Measurements from ENCODE around the gene GLI1. TPM values are rescaled to one million over a fixed set of nuclear protein-coding genes. Genes with fewer than 3 reads are reported as not detected.

Gene GLI1
- total RNA-seq, 1 experiment from 2014 or later: 6.4 TPM

DNA sequence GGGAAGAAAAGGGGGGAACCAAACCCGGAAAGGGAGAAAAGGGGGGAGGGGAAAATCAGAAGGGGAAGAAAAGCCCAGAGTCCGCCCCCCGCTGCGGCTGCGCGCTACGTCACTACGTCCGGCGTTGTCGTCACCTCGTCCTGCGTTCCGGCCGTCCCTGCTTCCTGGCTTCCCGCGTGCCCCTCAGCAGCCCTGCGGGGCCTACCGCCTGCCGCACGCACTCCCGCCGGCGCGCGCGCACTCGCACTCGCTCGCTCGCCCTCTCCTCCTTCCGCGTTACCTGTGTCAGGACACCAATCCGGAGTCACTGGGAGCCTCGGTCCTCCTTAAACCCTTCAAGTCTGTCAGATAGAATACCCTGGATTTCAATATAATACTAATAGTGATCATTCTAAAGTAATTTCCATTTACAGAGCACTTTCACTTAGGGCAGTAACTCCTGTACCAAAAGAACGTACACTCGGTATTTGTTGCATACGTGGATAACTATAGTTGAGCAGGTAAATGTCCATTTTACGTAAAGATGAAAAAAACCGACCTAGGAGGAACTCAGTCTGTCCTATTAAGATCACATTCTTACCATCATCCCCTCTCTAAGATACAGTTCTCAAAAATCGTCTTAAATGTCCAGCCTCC, 28.5 kb upstream of the GLI1 start, which contains the start of gene R3HDM2 (continued):
- TF ChIP-seq, protein P1, sequence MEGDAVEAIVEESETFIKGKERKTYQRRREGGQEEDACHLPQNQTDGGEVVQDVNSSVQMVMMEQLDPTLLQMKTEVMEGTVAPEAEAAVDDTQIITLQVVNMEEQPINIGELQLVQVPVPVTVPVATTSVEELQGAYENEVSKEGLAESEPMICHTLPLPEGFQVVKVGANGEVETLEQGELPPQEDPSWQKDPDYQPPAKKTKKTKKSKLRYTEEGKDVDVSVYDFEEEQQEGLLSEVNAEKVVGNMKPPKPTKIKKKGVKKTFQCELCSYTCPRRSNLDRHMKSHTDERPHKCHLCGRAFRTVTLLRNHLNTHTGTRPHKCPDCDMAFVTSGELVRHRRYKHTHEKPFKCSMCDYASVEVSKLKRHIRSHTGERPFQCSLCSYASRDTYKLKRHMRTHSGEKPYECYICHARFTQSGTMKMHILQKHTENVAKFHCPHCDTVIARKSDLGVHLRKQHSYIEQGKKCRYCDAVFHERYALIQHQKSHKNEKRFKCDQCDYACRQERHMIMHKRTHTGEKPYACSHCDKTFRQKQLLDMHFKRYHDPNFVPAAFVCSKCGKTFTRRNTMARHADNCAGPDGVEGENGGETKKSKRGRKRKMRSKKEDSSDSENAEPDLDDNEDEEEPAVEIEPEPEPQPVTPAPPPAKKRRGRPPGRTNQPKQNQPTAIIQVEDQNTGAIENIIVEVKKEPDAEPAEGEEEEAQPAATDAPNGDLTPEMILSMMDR (IDR thresholded peaks at IDR 0.05 in 2 of 3, conservative IDR thresholded peaks at IDR 0.05 in 1 of 3; ENCODE audit: borderline replicate concordance in 1 of 3, insufficient read depth in 1 of 3, low read depth in 2 of 3, low read length in 2 of 3): no peak
- TF ChIP-seq RAD21 (IDR thresholded peaks at IDR 0.05; ENCODE audit: low read depth): no peak
- TF ChIP-seq SRF (IDR thresholded peaks at IDR 0.05; ENCODE audit: low read depth): peak; percentile 59
- TF ChIP-seq, protein P2, sequence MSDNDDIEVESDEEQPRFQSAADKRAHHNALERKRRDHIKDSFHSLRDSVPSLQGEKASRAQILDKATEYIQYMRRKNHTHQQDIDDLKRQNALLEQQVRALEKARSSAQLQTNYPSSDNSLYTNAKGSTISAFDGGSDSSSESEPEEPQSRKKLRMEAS (IDR thresholded peaks at IDR 0.05): peak; percentile 98
- peak; percentile 98 for TF ChIP-seq POLR2AphosphoS5 (IDR thresholded peaks at IDR 0.05; ENCODE audit: low read depth, low read length)
- TF ChIP-seq SIN3A (IDR thresholded peaks at IDR 0.05; ENCODE audit: low read depth): peak; percentile 94

DNA sequence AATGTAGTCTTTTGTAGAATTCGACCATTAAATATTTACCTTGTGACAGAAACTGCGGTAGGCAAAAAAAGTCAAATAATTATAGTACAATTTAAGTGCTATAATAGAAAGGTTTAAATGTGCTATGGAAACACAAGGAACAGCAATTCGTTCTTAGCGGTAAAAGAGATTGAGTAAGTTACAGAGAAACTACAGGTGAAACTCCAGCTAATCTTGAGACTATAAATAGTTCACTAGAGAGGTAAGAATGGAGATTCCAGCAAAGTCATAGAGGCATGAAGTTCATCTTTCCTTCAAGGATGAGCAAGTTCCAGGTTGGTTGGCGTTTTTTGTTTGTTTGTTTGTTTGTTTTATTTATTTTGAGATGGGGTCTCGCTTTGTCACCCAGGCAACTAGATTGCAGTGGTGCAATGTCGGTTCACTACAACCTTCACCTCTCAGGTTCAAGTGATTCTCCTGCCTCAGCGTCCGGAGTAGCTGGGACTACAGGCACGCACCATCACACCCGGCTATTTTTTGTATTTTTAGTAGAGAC, 27.9 kb upstream of the GLI1 start:
- peak overlapping the region; percentile 88 for H3K9ac ChIP-seq (ENCODE audit: low read length)
- no peaks in the 10 kb centered on the region for H3K9me2 ChIP-seq (ENCODE audit: insufficient read depth)
- intact Hi-C loops (cut with micrococcal nuclease): no loop called here
- no TSS peak for BruUV-seq (replicated peaks)
- TF ChIP-seq TCF7L2 (IDR thresholded peaks at IDR 0.05; ENCODE audit: borderline replicate concordance, extremely low read depth, insufficient read depth, insufficient read length) (no peak), CEBPB (IDR thresholded peaks at IDR 0.05; ENCODE audit: low read depth) (no peak), POLR2A (IDR thresholded peaks at IDR 0.05; ENCODE audit: borderline replicate concordance, extremely low read depth, insufficient read depth, insufficient read length) (no peak), SP1 (IDR thresholded peaks at IDR 0.05; ENCODE audit: low read depth) (no peak), RAD21 (IDR thresholded peaks at IDR 0.05; ENCODE audit: low read depth) (no peak), ZFX (IDR thresholded peaks at IDR 0.05) (no peak), ZNF274 (IDR thresholded peaks at IDR 0.05; ENCODE audit: low read depth, low read length) (no peak), SIN3A (IDR thresholded peaks at IDR 0.05; ENCODE audit: low read depth) (no peak), SRF (IDR thresholded peaks at IDR 0.05; ENCODE audit: low read depth) (no peak), YY1 (IDR thresholded peaks at IDR 0.05; ENCODE audit: extremely low read depth, insufficient replicate concordance, low read depth, low read length) (no peak), JUND (IDR thresholded peaks at IDR 0.05) (no peak), EZH2phosphoT487 (IDR thresholded peaks at IDR 0.05; ENCODE audit: borderline replicate concordance) (no peak), FOSL1 (IDR thresholded peaks at IDR 0.05; ENCODE audit: low read depth) (no peak), CBX3 (IDR thresholded peaks at IDR 0.05; ENCODE audit: low read depth) (no peak)
- TF ChIP-seq, protein P2 (IDR thresholded peaks at IDR 0.05): no peak
- TF ChIP-seq, protein P3, sequence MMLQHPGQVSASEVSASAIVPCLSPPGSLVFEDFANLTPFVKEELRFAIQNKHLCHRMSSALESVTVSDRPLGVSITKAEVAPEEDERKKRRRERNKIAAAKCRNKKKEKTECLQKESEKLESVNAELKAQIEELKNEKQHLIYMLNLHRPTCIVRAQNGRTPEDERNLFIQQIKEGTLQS (IDR thresholded peaks at IDR 0.05): no peak
- TF ChIP-seq, protein P4, sequence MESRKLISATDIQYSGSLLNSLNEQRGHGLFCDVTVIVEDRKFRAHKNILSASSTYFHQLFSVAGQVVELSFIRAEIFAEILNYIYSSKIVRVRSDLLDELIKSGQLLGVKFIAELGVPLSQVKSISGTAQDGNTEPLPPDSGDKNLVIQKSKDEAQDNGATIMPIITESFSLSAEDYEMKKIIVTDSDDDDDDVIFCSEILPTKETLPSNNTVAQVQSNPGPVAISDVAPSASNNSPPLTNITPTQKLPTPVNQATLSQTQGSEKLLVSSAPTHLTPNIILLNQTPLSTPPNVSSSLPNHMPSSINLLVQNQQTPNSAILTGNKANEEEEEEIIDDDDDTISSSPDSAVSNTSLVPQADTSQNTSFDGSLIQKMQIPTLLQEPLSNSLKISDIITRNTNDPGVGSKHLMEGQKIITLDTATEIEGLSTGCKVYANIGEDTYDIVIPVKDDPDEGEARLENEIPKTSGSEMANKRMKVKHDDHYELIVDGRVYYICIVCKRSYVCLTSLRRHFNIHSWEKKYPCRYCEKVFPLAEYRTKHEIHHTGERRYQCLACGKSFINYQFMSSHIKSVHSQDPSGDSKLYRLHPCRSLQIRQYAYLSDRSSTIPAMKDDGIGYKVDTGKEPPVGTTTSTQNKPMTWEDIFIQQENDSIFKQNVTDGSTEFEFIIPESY (IDR thresholded peaks at IDR 0.05; ENCODE audit: extremely low read depth, insufficient replicate concordance, low read length): no peak
- peak overlapping the region; percentile 75; the same call in 1 of the 2 replicates for H3K27ac ChIP-seq (ENCODE audit: low read depth, low read length)
- H3K4me3 ChIP-seq (replicated peaks in 1 of 2; ENCODE audit: low read depth in 1 of 2, low read length in 2 of 2): peak overlapping the region; percentile 72 to 85
- H3K36me3 ChIP-seq (ENCODE audit: control insufficient read depth in 1 of 2, insufficient read depth in 2 of 2, low read length in 2 of 2): no peaks in the 10 kb centered on the region
- peak overlapping the region; percentile 89 for H3K4me2 ChIP-seq (ENCODE audit: low read length)
- ChIA-PET POLR2A (no interaction called here), CTCF (no interaction called here), RAD21 (ENCODE audit: low non-redundant PET in 1 of 2, low total read pairs in 2 of 2, uncharacterized antibody in 2 of 2, unreplicated experiment in 2 of 2) (no interaction called here)
- ATAC-seq (no peak), DNase-seq (ENCODE audit: low read depth, low spot score) (no peak)
- peaks cover 4 to 19% of the 10 kb centered on the region in 2 experiments; a peak in 3 of 4 replicates for H3K4me1 ChIP-seq (ENCODE audit: control insufficient read depth in 1 of 2, insufficient read depth in 2 of 2, low read length in 2 of 2)
- no peaks in the 10 kb centered on the region for H4K20me1 ChIP-seq (ENCODE audit: insufficient read depth)
- no peaks in the 10 kb centered on the region for H3K27me3 ChIP-seq (ENCODE audit: insufficient read depth, low read length)
- no peaks in the 10 kb centered on the region for H3K9me3 ChIP-seq (ENCODE audit: control insufficient read depth in 1 of 2, insufficient read depth in 1 of 2, low read depth in 1 of 2, low read length in 2 of 2)
- H3K79me2 ChIP-seq (ENCODE audit: insufficient read depth, low read length): peaks cover 18% of the 10 kb centered on the region
- H2AFZ ChIP-seq (ENCODE audit: low read depth, low read length, poor library complexity, severe bottlenecking): no peak overlapping the region

All from HCT116 (cell line).